Neural crest cell (in vitro differentiated cells): ENCODE data around the gene OR8D1. TPM values are rescaled to one million over a fixed set of nuclear protein-coding genes. Genes with fewer than 3 reads are reported as not detected.

ENCODE experiments used
- DNase-seq: peaks from one replicate; pipeline ENCODE4 v3.0.0; 2021; ENCODE audit warnings: low read depth, mixed read lengths, low spot score
- H3K27ac Mint-ChIP-seq: one replicate; pipeline ENCODE4 v1.8.0; 2021; ENCODE audit warnings: mild to moderate bottlenecking, mixed read lengths; ENCODE audit not compliant: unreplicated experiment
- H3K27me3 Mint-ChIP-seq: 2 replicates; pipeline ENCODE4 v1.8.0; 2021; ENCODE audit warnings: low read depth, mild to moderate bottlenecking, mixed read lengths
- H3K36me3 Mint-ChIP-seq: 2 replicates; pipeline ENCODE4 v1.8.0; 2021; ENCODE audit warnings: low read depth, mild to moderate bottlenecking, mixed read lengths
- H3K4me1 Mint-ChIP-seq: 2 replicates; pipeline ENCODE4 v1.8.0; 2021; ENCODE audit warnings: mixed read lengths
- H3K4me3 Mint-ChIP-seq: one replicate; pipeline ENCODE4 v1.8.0; 2021; ENCODE audit warnings: mild to moderate bottlenecking, mixed read lengths
- H3K9me3 Mint-ChIP-seq: 2 replicates; pipeline ENCODE4 v1.8.0; 2021; ENCODE audit warnings: mixed read lengths
- CTCF ChIP-seq: fragments of 200-600 bp; sonication (generic); conservative IDR thresholded peaks from 2 replicates; pipeline ENCODE4 v1.5.0; 2021; ENCODE audit warnings: antibody characterized with exemption, mild to moderate bottlenecking
- total RNA-seq: library from RNA; stranded (reverse); gene quantifications from 2 replicates; pipeline ENCODE4 v1.2.1, GENCODE V29; 2021

OR8D1 gene
- total RNA-seq, 1 donor from 2014 or later, result not detected

GRCh38 chr11:124294687-124295086, 19.1 kb downstream of the OR8D1 start:
- no peak for DNase-seq
- Mint-ChIP-seq H3K27ac (no peak overlapping the region), H3K9me3 (peaks cover 7% of the 10 kb centered on the region), H3K4me3 (no peak overlapping the region), H3K27me3 (no peaks in the 10 kb centered on the region), H3K36me3 (peaks cover 3% of the 10 kb centered on the region), H3K4me1 (no peaks in the 10 kb centered on the region)
- TF ChIP-seq CTCF, result no peak

- Mint-ChIP-seq H3K27ac (no peak overlapping the region), H3K36me3 (peaks cover 4% of the 10 kb centered on the region), H3K27me3 (no peaks in the 10 kb centered on the region), H3K9me3 (peaks cover 32% of the 10 kb centered on the region), H3K4me3 (no peak overlapping the region), H3K4me1 (no peaks in the 10 kb centered on the region)
- no peak for TF ChIP-seq CTCF
- DNase-seq, result no peak
These were observed 28.0 kb downstream of the OR8D1 start for GRCh38 chr11:124285610-124286344.

GRCh38 chr11:124278261-124278660, 35.5 kb downstream of the OR8D1 start:
- H3K36me3 Mint-ChIP-seq, result no peaks in the 10 kb centered on the region
- H3K27me3 Mint-ChIP-seq, result no peaks in the 10 kb centered on the region
- peaks cover 14% of the 10 kb centered on the region for H3K9me3 Mint-ChIP-seq
- H3K4me3 Mint-ChIP-seq, result no peak overlapping the region
- no peak overlapping the region for H3K27ac Mint-ChIP-seq
- no peak for DNase-seq
- no peak for TF ChIP-seq CTCF
- H3K4me1 Mint-ChIP-seq, result no peaks in the 10 kb centered on the region

GRCh38 chr11:124277804-124278203, 35.9 kb downstream of the OR8D1 start:
- Mint-ChIP-seq H3K4me1 (no peaks in the 10 kb centered on the region), H3K27ac (no peak overlapping the region), H3K27me3 (no peaks in the 10 kb centered on the region), H3K4me3 (no peak overlapping the region), H3K36me3 (no peaks in the 10 kb centered on the region), H3K9me3 (peaks cover 13% of the 10 kb centered on the region)
- TF ChIP-seq CTCF, result no peak
- no peak for DNase-seq

GRCh38 chr11:124277207-124277606, 36.5 kb downstream of the OR8D1 start:
- TF ChIP-seq CTCF, result no peak
- Mint-ChIP-seq H3K36me3 (no peaks in the 10 kb centered on the region), H3K27ac (no peak overlapping the region), H3K9me3 (peaks cover 13% of the 10 kb centered on the region), H3K27me3 (no peaks in the 10 kb centered on the region), H3K4me1 (no peaks in the 10 kb centered on the region), H3K4me3 (no peak overlapping the region)
- no peak for DNase-seq
